ENCODE results near the gene DACT1.

The DACT1 gene

DNA sequence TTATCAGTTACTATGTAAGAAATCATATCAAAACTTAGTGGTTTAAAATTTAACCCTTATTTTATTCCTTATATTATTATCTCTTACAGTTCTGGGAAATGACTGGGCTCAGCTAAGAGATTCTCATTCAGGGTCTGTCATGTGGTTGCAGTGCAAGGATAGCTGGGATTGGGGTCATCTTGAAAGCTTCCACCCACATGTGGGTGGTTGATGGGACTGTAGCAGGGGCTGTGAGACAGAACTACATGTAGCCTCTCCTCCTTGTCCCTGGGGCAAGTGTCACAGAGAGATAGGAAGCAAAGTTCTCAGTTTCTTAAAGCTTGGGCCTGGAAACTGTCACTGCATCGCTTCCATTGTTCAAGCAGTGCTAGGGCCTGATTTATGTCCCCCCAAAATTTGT lies 57.8 kb downstream of the DACT1 start:
- no peaks in the 10 kb centered on the region; the same call in 1 of the 2 replicates for H3K27me3 ChIP-seq (ENCODE audit: insufficient read depth, low read length)

GRCh38 chr14:58697266-58697929 lies 59.6 kb downstream of the DACT1 start:
- Histone ChIP-seq H3K27me3 (ENCODE audit: insufficient read depth, low read length) (no peaks in the 10 kb centered on the region), H3K9me2 (ENCODE audit: low read depth, low read length) (no peaks in the 10 kb centered on the region), H3F3A (ENCODE audit: insufficient read depth, low read length) (no peaks in the 10 kb centered on the region), H3K4me2 (ENCODE audit: low read length) (no peak overlapping the region), H4K20me1 (ENCODE audit: insufficient read depth, low read length) (no peaks in the 10 kb centered on the region), H3K9me3 (ENCODE audit: low read length) (no peaks in the 10 kb centered on the region), H3K9ac (ENCODE audit: low read length) (no peak overlapping the region), H3K4me1 (ENCODE audit: insufficient read depth, low read length, severe bottlenecking) (no peaks in the 10 kb centered on the region), H2AFZ (ENCODE audit: low read length) (no peak overlapping the region), H3K4me3 (ENCODE audit: low read depth, low read length, poor library complexity, severe bottlenecking) (no peak overlapping the region), H3K36me3 (ENCODE audit: insufficient read depth, low read length) (no peaks in the 10 kb centered on the region), H3K79me2 (ENCODE audit: insufficient read depth, low read length) (no peaks in the 10 kb centered on the region), H3K27ac (ENCODE audit: low read depth, low read length, poor library complexity, severe bottlenecking) (no peak overlapping the region)
- TF ChIP-seq CTCF (IDR thresholded peaks at IDR 0.05; ENCODE audit: low read length) (no peak), EZH2 (IDR thresholded peaks at IDR 0.05; ENCODE audit: borderline replicate concordance, low read length) (no peak)

More for the DNA sequence above, 57.8 kb downstream of the DACT1 start:
- no peaks in the 10 kb centered on the region for H3K4me1 ChIP-seq (ENCODE audit: insufficient read depth, low read length, severe bottlenecking)
- no peaks in the 10 kb centered on the region for H3F3A ChIP-seq (ENCODE audit: insufficient read depth, low read length)
- no peak overlapping the region for H3K9ac ChIP-seq (ENCODE audit: low read length)
- H3K9me2 ChIP-seq (ENCODE audit: low read depth, low read length): no peaks in the 10 kb centered on the region
- no peak overlapping the region for H3K27ac ChIP-seq (ENCODE audit: low read depth, low read length, poor library complexity, severe bottlenecking)
- no peak overlapping the region for H2AFZ ChIP-seq (ENCODE audit: low read length)
- no peak overlapping the region for H3K4me2 ChIP-seq (ENCODE audit: low read length)
- H3K4me3 ChIP-seq (ENCODE audit: low read depth, low read length, poor library complexity, severe bottlenecking): no peak overlapping the region
- TF ChIP-seq EZH2 (IDR thresholded peaks at IDR 0.05; ENCODE audit: borderline replicate concordance, low read length) (no peak), CTCF (IDR thresholded peaks at IDR 0.05; ENCODE audit: low read length) (no peak)
- no peaks in the 10 kb centered on the region for H3K79me2 ChIP-seq (ENCODE audit: insufficient read depth, low read length)
- H3K9me3 ChIP-seq (ENCODE audit: low read length): no peaks in the 10 kb centered on the region
- no peaks in the 10 kb centered on the region for H3K36me3 ChIP-seq (ENCODE audit: insufficient read depth, low read length)
- no peaks in the 10 kb centered on the region for H4K20me1 ChIP-seq (ENCODE audit: insufficient read depth, low read length)
